ENCODE measurements around the gene PIGU. TPM values are rescaled to one million over a fixed set of nuclear protein-coding genes. Genes with fewer than 3 reads are reported as not detected.

The PIGU gene
- total and polyA plus RNA-seq, 2 of the 13 experiments (the other 11 are each of a cell fraction or from before 2014, with no cell fraction given): 45.5 to 231 TPM

GRCh38 chr20:34709044-34709830, 32.3 kb upstream of the PIGU start:
- ATAC-seq: no peak
- TF ChIP-seq ATF7 (IDR thresholded peaks at IDR 0.05) (no peak), ATF7 (CRISPR knock-in tag; IDR thresholded peaks at IDR 0.05) (0 out of 2 replicates have a peak, but pooled peaks have one; percentile 10), ZBTB1 (CRISPR knock-in tag; IDR thresholded peaks at IDR 0.05; ENCODE audit: borderline replicate concordance) (no peak), ZNF556 (CRISPR knock-in tag; IDR thresholded peaks at IDR 0.05; ENCODE audit: borderline replicate concordance) (no peak), ARNT2 (CRISPR knock-in tag; IDR thresholded peaks at IDR 0.05; ENCODE audit: low read depth) (no peak), NCOR1 (IDR thresholded peaks at IDR 0.05; ENCODE audit: borderline replicate concordance, low read length) (no peak), ZBTB44 (CRISPR knock-in tag; IDR thresholded peaks at IDR 0.05) (no peak), HNRNPLL (IDR thresholded peaks at IDR 0.05; ENCODE audit: low read depth, low read length, poor library complexity, severe bottlenecking) (peak; percentile 26), GABPB1 (CRISPR knock-in tag; IDR thresholded peaks at IDR 0.05) (peak; percentile 14; the same call in 1 of the 2 replicates), IKZF1 (IDR thresholded peaks at IDR 0.05) (no peak), CSRNP2 (CRISPR knock-in tag; conservative IDR thresholded peaks at IDR 0.05; ENCODE audit: low read depth) (no peak), HNRNPK (IDR thresholded peaks at IDR 0.05; ENCODE audit: low read depth, low read length, poor library complexity, severe bottlenecking) (peak; percentile 28), ZSCAN22 (CRISPR knock-in tag; IDR thresholded peaks at IDR 0.05) (no peak), RAD51 (IDR thresholded peaks at IDR 0.05; ENCODE audit: borderline replicate concordance) (no peak), ZNF414 (CRISPR knock-in tag; IDR thresholded peaks at IDR 0.05) (no peak), ZNF883 (CRISPR knock-in tag; IDR thresholded peaks at IDR 0.05; ENCODE audit: not compliant biosample characterization) (peak; percentile 21), HNRNPL (IDR thresholded peaks at IDR 0.05; ENCODE audit: low read depth, low read length) (0 out of 2 replicates have a peak, but pooled peaks have one; percentile 27), FOSL2 (CRISPR knock-in tag; IDR thresholded peaks at IDR 0.05) (no peak), ZNF446 (CRISPR knock-in tag; IDR thresholded peaks at IDR 0.05) (no peak), ZNF616 (CRISPR knock-in tag; IDR thresholded peaks at IDR 0.05; ENCODE audit: low read depth) (0 out of 2 replicates have a peak, but pooled peaks have one; percentile 9), ATF3 (CRISPR knock-in tag; IDR thresholded peaks at IDR 0.05) (no peak)

More at GRCh38 chr20:34709044-34709830, 32.3 kb upstream of the PIGU start:
- no peak overlapping the region for H2AFZ ChIP-seq (ENCODE audit: low read length)
- no peaks in the 10 kb centered on the region for H3K9me3 ChIP-seq (ENCODE audit: low read length)
- H3K4me1 ChIP-seq (ENCODE audit: insufficient read depth, low read length): peaks cover 78% of the 10 kb centered on the region
- no peak overlapping the region for H3K4me3 ChIP-seq (replicated peaks in 1 of 3; ENCODE audit: insufficient read depth in 1 of 3, low read depth in 2 of 3, low read length in 3 of 3)
- no peak overlapping the region for H3K4me2 ChIP-seq (ENCODE audit: low read depth, low read length)
- BruUV-seq (replicated peaks): no TSS peak
- DNase-seq (ENCODE audit: low spot score) (no peak), FAIRE-seq (no peak)
- CTCF ChIA-PET (ENCODE audit: low intra/inter-chr PET ratio, low total read pairs): interaction anchor here (1.2 kb wide), 2 partner anchors 170 to 171 kb away, joined by 3 to 4 read pairs; no protein-coding TSS in a partner anchor
- H4K20me1 ChIP-seq (ENCODE audit: insufficient read depth, low read length): no peaks in the 10 kb centered on the region
- no peaks in the 10 kb centered on the region; a peak in 1 of 5 replicates for H3K27me3 ChIP-seq (ENCODE audit: control insufficient read depth in 1 of 2, insufficient read depth in 2 of 2, low read length in 2 of 2)
- intact Hi-C loops (cut with micrococcal nuclease; ENCODE audit: unreplicated experiment): loop anchor here (5.0 to 10.0 kb wide), 3 partner anchors 56 to 172 kb away; no protein-coding TSS in a partner anchor
- WGBS (ENCODE audit: low lambda C conversion rate): 96% methylated on average over 64 of the region's 64 CpGs
- POLR2A ChIA-PET: no interaction called here
- in situ Hi-C loops (cut with HindIII; ENCODE audit: extremely low pct_ligation_motif_present, low pct_unique_long_range_greater_than_20kb): loop anchor here (10.0 kb wide), 1 partner anchor 404 kb away; the partner anchor contains the start of gene AHCY
- peaks cover 2% of the 10 kb centered on the region in 2 experiments; a peak in 4 of 5 replicates for H3K36me3 ChIP-seq (replicated peaks in 1 of 2; ENCODE audit: control insufficient read depth in 1 of 2, insufficient read depth in 2 of 2, low read length in 2 of 2)
- H3K27ac ChIP-seq (ENCODE audit: extremely low read length, insufficient read depth, low read length): no peak overlapping the region
- no peak overlapping the region for H3K9ac ChIP-seq (ENCODE audit: insufficient read depth, low read depth, low read length)
- H3K79me2 ChIP-seq (ENCODE audit: insufficient read depth, low read length): peaks cover 15% of the 10 kb centered on the region
